PC-3 (cell line): Measurements from ENCODE around the gene RER1.

Experiments
- EZH2phosphoT487 ChIP-seq: fragments of 300-600 bp; sonication (generic); IDR thresholded peaks from 2 replicates; pipeline ENCODE4 v1.6.1; 2018; ENCODE audit warnings: mild to moderate bottlenecking, antibody characterized with exemption, low read length, borderline replicate concordance
- TF ChIP-seq, protein P1 (sequence below): fragments of 300-600 bp; sonication (generic); conservative IDR thresholded peaks from 2 replicates; pipeline ENCODE4 v1.5.1; 2017; ENCODE audit warnings: antibody characterized with exemption, low read depth, mild to moderate bottlenecking, low read length

GRCh38 chr1:2384130-2384860 lies 7.3 kb upstream of the RER1 start:
- TF ChIP-seq EZH2phosphoT487: no peak
- TF ChIP-seq, protein P1, sequence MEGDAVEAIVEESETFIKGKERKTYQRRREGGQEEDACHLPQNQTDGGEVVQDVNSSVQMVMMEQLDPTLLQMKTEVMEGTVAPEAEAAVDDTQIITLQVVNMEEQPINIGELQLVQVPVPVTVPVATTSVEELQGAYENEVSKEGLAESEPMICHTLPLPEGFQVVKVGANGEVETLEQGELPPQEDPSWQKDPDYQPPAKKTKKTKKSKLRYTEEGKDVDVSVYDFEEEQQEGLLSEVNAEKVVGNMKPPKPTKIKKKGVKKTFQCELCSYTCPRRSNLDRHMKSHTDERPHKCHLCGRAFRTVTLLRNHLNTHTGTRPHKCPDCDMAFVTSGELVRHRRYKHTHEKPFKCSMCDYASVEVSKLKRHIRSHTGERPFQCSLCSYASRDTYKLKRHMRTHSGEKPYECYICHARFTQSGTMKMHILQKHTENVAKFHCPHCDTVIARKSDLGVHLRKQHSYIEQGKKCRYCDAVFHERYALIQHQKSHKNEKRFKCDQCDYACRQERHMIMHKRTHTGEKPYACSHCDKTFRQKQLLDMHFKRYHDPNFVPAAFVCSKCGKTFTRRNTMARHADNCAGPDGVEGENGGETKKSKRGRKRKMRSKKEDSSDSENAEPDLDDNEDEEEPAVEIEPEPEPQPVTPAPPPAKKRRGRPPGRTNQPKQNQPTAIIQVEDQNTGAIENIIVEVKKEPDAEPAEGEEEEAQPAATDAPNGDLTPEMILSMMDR: no peak
